Right forelimb (tissue), 1 donor: ENCODE results near the gene TRMT2B.
"Not testable (repeated sequence)": the region's sequence is repeated elsewhere in the genome, so short reads cannot be mapped to it uniquely, and the experiment has no call there.

Experiments used
- DNase-seq: peaks from one replicate; pipeline ENCODE4 v3.0.0-alpha.2; 2018

TRMT2B gene

GRCh38 chrX:101051549-101052302 is at the start of gene TRMT2B:
Gene TRMT2B, minus strand, starts transcription at chrX:101052111. Its CDS starts 9,822 bp downstream, at chrX:101042289.
- peak; percentile 76 for DNase-seq

- peak; percentile 94 for DNase-seq
Observed at GRCh38 chrX:101097546-101098453, 45.9 kb upstream of the TRMT2B start, which contains the start of gene CENPI. Gene CENPI, plus strand, starts transcription at chrX:101098204. Its CDS starts 2,867 bp downstream, at chrX:101101071.

- DNase-seq = no peak
Observed at GRCh38 chrX:101091817-101092216, 39.9 kb upstream of the TRMT2B start.

- no peak for DNase-seq
Observed at GRCh38 chrX:101081231-101081630, 29.3 kb upstream of the TRMT2B start.

GRCh38 chrX:101080326-101081124 is 28.6 kb upstream of the TRMT2B start:
- DNase-seq = no peak

GRCh38 chrX:101079736-101080270 is 27.9 kb upstream of the TRMT2B start:
- DNase-seq = no peak

- peak; percentile 42 for DNase-seq
Observed at GRCh38 chrX:101078716-101079598, 27.0 kb upstream of the TRMT2B start, which contains the start of gene TMEM35A. Gene TMEM35A, plus strand, starts transcription at chrX:101078879. Its CDS starts 124 bp downstream, at chrX:101079003.

GRCh38 chrX:101071582-101071981 is 19.7 kb upstream of the TRMT2B start:
- DNase-seq = no peak

GRCh38 chrX:101062176-101062575 is 10.3 kb upstream of the TRMT2B start:
- DNase-seq = no peak

- DNase-seq = no peak
Observed at GRCh38 chrX:101057093-101057714, 5.3 kb upstream of the TRMT2B start.

GRCh38 chrX:101056551-101056950 is 4.6 kb upstream of the TRMT2B start:
- not testable (repeated sequence) for DNase-seq

- no peak for DNase-seq
Observed at GRCh38 chrX:101051153-101051548, 760 bp downstream of the TRMT2B start.

GRCh38 chrX:101040197-101040596 is 11.7 kb downstream of the TRMT2B start:
- no peak for DNase-seq

GRCh38 chrX:101037231-101037630 is 14.7 kb downstream of the TRMT2B start:
- DNase-seq = no peak

- DNase-seq = no peak
Observed at GRCh38 chrX:101029665-101030064, 22.2 kb downstream of the TRMT2B start.

GRCh38 chrX:101028562-101028961 is 23.3 kb downstream of the TRMT2B start:
- no peak for DNase-seq

GRCh38 chrX:101025126-101025525 is 26.8 kb downstream of the TRMT2B start:
- DNase-seq = no peak

- DNase-seq = no peak
Observed at GRCh38 chrX:101022020-101022419, 29.9 kb downstream of the TRMT2B start.

GRCh38 chrX:101012031-101012430 is 39.9 kb downstream of the TRMT2B start:
- DNase-seq = not testable (repeated sequence)

- no peak for DNase-seq
Observed at GRCh38 chrX:101009090-101009489, 42.8 kb downstream of the TRMT2B start.

- no peak for DNase-seq
Observed at GRCh38 chrX:100999451-100999850, 52.5 kb downstream of the TRMT2B start.
